ENCODE measurements around the gene AHRR.
"Not testable (repeated sequence)": the region's sequence is repeated elsewhere in the genome, so short reads cannot be mapped to it uniquely, and the experiment has no call there.

The AHRR gene

GRCh38 chr5:305459-305858, 16.1 kb upstream of the AHRR start:
- no peak for DNase-seq (ENCODE audit: low read depth in 2 of 2)

GRCh38 chr5:306011-306805, 15.3 kb upstream of the AHRR start:
- DNase-seq (ENCODE audit: low read depth in 2 of 2): no peak

GRCh38 chr5:307306-307705, 14.2 kb upstream of the AHRR start:
- DNase-seq (ENCODE audit: low read depth in 2 of 2): no peak

- DNase-seq (ENCODE audit: low read depth in 2 of 2): no peak
Measured at GRCh38 chr5:307794-308579, 13.5 kb upstream of the AHRR start.

GRCh38 chr5:308672-309271, 12.7 kb upstream of the AHRR start:
- no peak for DNase-seq (ENCODE audit: low read depth in 2 of 2)

GRCh38 chr5:309831-310230, 11.7 kb upstream of the AHRR start:
- DNase-seq (ENCODE audit: low read depth in 2 of 2): not testable (repeated sequence)

GRCh38 chr5:310516-310915, 11.0 kb upstream of the AHRR start:
- DNase-seq (ENCODE audit: low read depth in 2 of 2): no peak

GRCh38 chr5:310941-311434, 10.5 kb upstream of the AHRR start:
- DNase-seq (ENCODE audit: low read depth in 2 of 2): no peak

GRCh38 chr5:311963-312362, 9.6 kb upstream of the AHRR start:
- no peak for DNase-seq (ENCODE audit: low read depth in 2 of 2)

- no peak for DNase-seq (ENCODE audit: low read depth in 2 of 2)
Measured at GRCh38 chr5:312845-313244, 8.7 kb upstream of the AHRR start.

- no peak for DNase-seq (ENCODE audit: low read depth in 2 of 2)
Measured at GRCh38 chr5:313265-313664, 8.2 kb upstream of the AHRR start.

GRCh38 chr5:313806-314376, 7.6 kb upstream of the AHRR start:
- DNase-seq (ENCODE audit: low read depth in 2 of 2): no peak

- no peak for DNase-seq (ENCODE audit: low read depth in 2 of 2)
Measured at GRCh38 chr5:314676-315487, 6.6 kb upstream of the AHRR start.

- DNase-seq (ENCODE audit: low read depth in 2 of 2): no peak
Measured at GRCh38 chr5:315488-316209, 5.9 kb upstream of the AHRR start.

GRCh38 chr5:316210-317085, 5.1 kb upstream of the AHRR start:
- no peak for DNase-seq (ENCODE audit: low read depth in 2 of 2)

- peak in 1 of 2 donors; percentile 46 for DNase-seq (ENCODE audit: low read depth in 2 of 2)
Measured at GRCh38 chr5:317086-317811, 4.3 kb upstream of the AHRR start.

GRCh38 chr5:318341-318897, 3.1 kb upstream of the AHRR start:
- no peak for DNase-seq (ENCODE audit: low read depth in 2 of 2)

GRCh38 chr5:318931-319601, 2.4 kb upstream of the AHRR start:
- no peak for DNase-seq (ENCODE audit: low read depth in 2 of 2)

All from stimulated activated CD4-positive, alpha-beta T cell treated with anti-CD3 and anti-CD28 coated beads, Interleukin-1b, Interleukin-23, amount 100 ng/mL, for 4 hours (primary cell).